ENCODE results near the gene ATP1A1.

GRCh38 chr1:116332451-116332850 lies 40.6 kb upstream of the ATP1A1 start:
- TF ChIP-seq JUNB (IDR thresholded peaks at IDR 0.05; ENCODE audit: unreplicated experiment) (no peak), EZH2 (IDR thresholded peaks at IDR 0.05; ENCODE audit: low read depth, unreplicated experiment) (no peak), CTCF (conservative IDR thresholded peaks at IDR 0.05; ENCODE audit: low read depth in 2 of 2) (no peak), ZNF462 (CRISPR knock-in tag; IDR thresholded peaks at IDR 0.05) (no peak), POLR2AphosphoS5 (IDR thresholded peaks at IDR 0.05; ENCODE audit: low read depth) (no peak), CREB1 (CRISPR knock-in tag; IDR thresholded peaks at IDR 0.05; ENCODE audit: low read depth) (no peak), EZH2phosphoT487 (IDR thresholded peaks at IDR 0.05; ENCODE audit: unreplicated experiment) (no peak)
